Calu3 (cell line): ENCODE results near the gene ZNF407. TPM values are rescaled to one million over a fixed set of nuclear protein-coding genes. Genes with fewer than 3 reads are reported as not detected.
A peak's percentile ranks its signal among the peaks of the same experiment; 100 is the strongest.

Source experiments
- BruUV-seq: library from RNA; stranded (reverse); fragments of 400-500 nt; replicated peaks from 2 replicates; lab custom pipeline; 2021; lab: Mats Ljungman, UMichigan
- CTCF ChIA-PET: fragments of 300-600 bp; sonication (Branson Sonifier 250); formaldehyde crosslinking; loops from one replicate; lab custom pipeline; 2022; ENCODE audit warnings: antibody characterized with exemption; lab: Charles Lee
- DNase-seq: peaks from one replicate; pipeline ENCODE4 v3.0.0; 2022
- H3K27ac Mint-ChIP-seq: one replicate; pipeline ENCODE4 v1.8.0; 2022; ENCODE audit warnings: mixed read lengths; ENCODE audit not compliant: unreplicated experiment
- H3K27me3 Mint-ChIP-seq: one replicate; pipeline ENCODE4 v1.8.0; 2022; ENCODE audit warnings: mixed read lengths; ENCODE audit not compliant: unreplicated experiment
- H3K36me3 Mint-ChIP-seq: one replicate; pipeline ENCODE4 v1.8.0; 2022; ENCODE audit warnings: mild to moderate bottlenecking, moderate library complexity, mixed read lengths; ENCODE audit not compliant: insufficient read depth, unreplicated experiment
- H3K4me1 Mint-ChIP-seq: one replicate; pipeline ENCODE4 v1.8.0; 2022; ENCODE audit warnings: mild to moderate bottlenecking, low read depth, mixed read lengths; ENCODE audit not compliant: unreplicated experiment
- H3K4me3 Mint-ChIP-seq: one replicate; pipeline ENCODE4 v1.8.0; 2022; ENCODE audit warnings: mild to moderate bottlenecking, low read depth, moderate library complexity, mixed read lengths; ENCODE audit not compliant: unreplicated experiment
- H3K9me3 Mint-ChIP-seq: one replicate; pipeline ENCODE4 v1.8.0; 2022; ENCODE audit warnings: low read depth, mixed read lengths; ENCODE audit not compliant: unreplicated experiment
- CTCF ChIP-seq: fragments of 200-600 bp; IDR thresholded peaks from one replicate; pipeline ENCODE4 v1.8.0; 2022; ENCODE audit warnings: antibody characterized with exemption; ENCODE audit not compliant: unreplicated experiment
- intact Hi-C: fragments of 100-400 bp; cut with micrococcal nuclease; formaldehyde crosslinking; loops from one replicate; pipeline ENCODE4 v1.10.0; 2022; ENCODE audit not compliant: unreplicated experiment
- total RNA-seq: library from RNA; stranded (reverse); gene quantifications from 2 replicates; pipeline ENCODE4 v1.2.3, GENCODE V29; 2022

Gene ZNF407
- total RNA-seq, 1 experiment from 2014 or later: 17.4 TPM

GRCh38 chr18:75070625-75071483 lies 473.2 kb downstream of the ZNF407 start:
- intact Hi-C loops: no loop called here
- Mint-ChIP-seq H3K4me3 (peak overlapping the region; percentile 41), H3K27me3 (no peaks in the 10 kb centered on the region), H3K4me1 (peaks cover 16% of the 10 kb centered on the region), H3K9me3 (no peaks in the 10 kb centered on the region), H3K36me3 (peaks cover 5% of the 10 kb centered on the region), H3K27ac (peak overlapping the region; percentile 35)
- CTCF ChIA-PET: interaction anchor here (0.8 kb wide), 1 partner anchor 251 kb away, joined by 3 read pairs; no protein-coding TSS in a partner anchor
- BruUV-seq: no TSS peak
- no peak for TF ChIP-seq CTCF
- peak; percentile 7 for DNase-seq

- BruUV-seq: no TSS peak
- TF ChIP-seq CTCF: no peak
- intact Hi-C loops: no loop called here
- Mint-ChIP-seq H3K4me3 (peak overlapping the region; percentile 41), H3K27me3 (no peaks in the 10 kb centered on the region), H3K4me1 (peaks cover 16% of the 10 kb centered on the region), H3K36me3 (peaks cover 5% of the 10 kb centered on the region), H3K27ac (peak overlapping the region; percentile 35), H3K9me3 (no peaks in the 10 kb centered on the region)
- CTCF ChIA-PET: interaction anchor here (0.8 kb wide), 1 partner anchor 251 kb away, joined by 3 read pairs; no protein-coding TSS in a partner anchor
- no peak for DNase-seq
These were observed 473.8 kb downstream of the ZNF407 start for GRCh38 chr18:75071484-75071785.

- H3K4me3 Mint-ChIP-seq: no peak overlapping the region
- H3K27ac Mint-ChIP-seq: no peak overlapping the region
- no TSS peak for BruUV-seq
- intact Hi-C loops: no loop called here
- no peak for TF ChIP-seq CTCF
- H3K9me3 Mint-ChIP-seq: no peaks in the 10 kb centered on the region
- CTCF ChIA-PET: interaction anchor here (0.8 kb wide), 1 partner anchor 252 kb away, joined by 3 read pairs; no protein-coding TSS in a partner anchor
- H3K27me3 Mint-ChIP-seq: no peaks in the 10 kb centered on the region
- DNase-seq: no peak
- H3K36me3 Mint-ChIP-seq: peaks cover 5% of the 10 kb centered on the region
- peaks cover 16% of the 10 kb centered on the region for H3K4me1 Mint-ChIP-seq
These were observed 474.4 kb downstream of the ZNF407 start for GRCh38 chr18:75071866-75072671.

- no peak for TF ChIP-seq CTCF
- no TSS peak for BruUV-seq
- Mint-ChIP-seq H3K27ac (no peak overlapping the region), H3K4me1 (peaks cover 16% of the 10 kb centered on the region), H3K4me3 (no peak overlapping the region), H3K9me3 (peaks cover 2% of the 10 kb centered on the region), H3K27me3 (no peaks in the 10 kb centered on the region), H3K36me3 (peaks cover 5% of the 10 kb centered on the region)
- CTCF ChIA-PET: interaction anchor here (0.6 kb wide), 1 partner anchor 151 kb away, joined by 9 read pairs; no protein-coding TSS in a partner anchor
- intact Hi-C loops: no loop called here
- DNase-seq: no peak
These were observed 475.2 kb downstream of the ZNF407 start for GRCh38 chr18:75072672-75073371.
